Measurements from ENCODE around the gene NDUFAF2. TPM values are rescaled to one million over a fixed set of nuclear protein-coding genes. Genes with fewer than 3 reads are reported as not detected.

Gene NDUFAF2
- total RNA-seq, 5 donors from 2014 or later (not counting 1 experiment from before 2014, with no cell fraction given): 10.8 to 18.4 (median 18.0) TPM

- CTCF ChIA-PET: interaction anchor here in 1 of 2 donors (0.6 to 0.9 kb wide), 2 partner anchors 158 to 555 kb away, joined by 3 to 8 read pairs; no protein-coding TSS in a partner anchor
- Histone ChIP-seq H3K9me3 (no peaks in the 10 kb centered on the region), H3K4me1 (ENCODE audit: control insufficient read depth in 1 of 2, extremely low read depth in 1 of 2, insufficient read depth in 2 of 2, low read length in 2 of 2) (no peaks in the 10 kb centered on the region), H3K36me3 (ENCODE audit: control insufficient read depth in 2 of 2, extremely low read depth in 1 of 2, insufficient read depth in 1 of 2, low read length in 1 of 2) (peaks cover 0 to 7% of the 10 kb centered on the region in 2 donors), H3K27me3 (replicated peaks in 1 of 2; ENCODE audit: control insufficient read depth in 2 of 2, extremely low read depth in 1 of 2, insufficient read depth in 2 of 2, low read length in 1 of 2) (no peaks in the 10 kb centered on the region), H3K27ac (ENCODE audit: low read length) (no peak overlapping the region), H3K4me3 (ENCODE audit: control insufficient read depth in 1 of 2, extremely low read depth in 1 of 2, low read length in 1 of 2) (no peak overlapping the region)
- Mint-ChIP-seq H3K4me1 (no peaks in the 10 kb centered on the region), H3K27ac (no peak overlapping the region), H3K27me3 (no peaks in the 10 kb centered on the region), H3K4me3 (no peak overlapping the region), H3K9me3 (peaks cover 0 to 10% (median 5%) of the 10 kb centered on the region in 3 donors), H3K36me3 (peaks cover 45% of the 10 kb centered on the region)
- no CpG with 5 or more reads among the region's 2 CpGs for WGBS (ENCODE audit: insufficient coverage)
- no peak for DNase-seq
- no peak for ATAC-seq (replicated peaks in 1 of 4)
- POLR2A ChIA-PET: no interaction called here
These were observed 152.5 kb downstream of the NDUFAF2 start for GRCh38 chr5:61097465-61097864.

- ChIA-PET CTCF (no interaction called here), POLR2A (no interaction called here)
- WGBS (ENCODE audit: insufficient coverage): no CpG with 5 or more reads among the region's 1 CpG
- Histone ChIP-seq H3K27me3 (replicated peaks in 1 of 2; ENCODE audit: control insufficient read depth in 2 of 2, extremely low read depth in 1 of 2, insufficient read depth in 2 of 2, low read length in 1 of 2) (no peaks in the 10 kb centered on the region), H3K9me3 (no peaks in the 10 kb centered on the region), H3K4me1 (ENCODE audit: control insufficient read depth in 1 of 2, extremely low read depth in 1 of 2, insufficient read depth in 2 of 2, low read length in 2 of 2) (no peaks in the 10 kb centered on the region), H3K27ac (ENCODE audit: low read length) (no peak overlapping the region), H3K4me3 (ENCODE audit: control insufficient read depth in 1 of 2, extremely low read depth in 1 of 2, low read length in 1 of 2) (no peak overlapping the region), H3K36me3 (ENCODE audit: control insufficient read depth in 2 of 2, extremely low read depth in 1 of 2, insufficient read depth in 1 of 2, low read length in 1 of 2) (peaks cover 0 to 7% of the 10 kb centered on the region in 2 donors)
- H3K4me1 Mint-ChIP-seq: no peaks in the 10 kb centered on the region
- H3K9me3 Mint-ChIP-seq: peaks cover 0 to 10% (median 5%) of the 10 kb centered on the region in 3 donors
- no peak overlapping the region for H3K4me3 Mint-ChIP-seq
- ATAC-seq (replicated peaks in 1 of 4): no peak
- peaks cover 45% of the 10 kb centered on the region for H3K36me3 Mint-ChIP-seq
- H3K27me3 Mint-ChIP-seq: no peaks in the 10 kb centered on the region
- no peak overlapping the region for H3K27ac Mint-ChIP-seq
- DNase-seq: no peak
These were observed 153.4 kb downstream of the NDUFAF2 start for GRCh38 chr5:61098251-61098995.

GRCh38 chr5:61100437-61100836 is 155.4 kb downstream of the NDUFAF2 start:
- H3K27ac ChIP-seq (ENCODE audit: low read length): no peak overlapping the region
- no peak for ATAC-seq (replicated peaks in 1 of 4)
- H3K9me3 ChIP-seq: no peaks in the 10 kb centered on the region
- ChIA-PET CTCF (no interaction called here), POLR2A (no interaction called here)
- no peak overlapping the region for H3K4me3 ChIP-seq (ENCODE audit: control insufficient read depth in 1 of 2, extremely low read depth in 1 of 2, low read length in 1 of 2)
- Mint-ChIP-seq H3K9me3 (peaks cover 0 to 11% (median 5%) of the 10 kb centered on the region in 3 donors), H3K4me1 (no peaks in the 10 kb centered on the region), H3K27ac (no peak overlapping the region), H3K36me3 (peaks cover 53% of the 10 kb centered on the region), H3K27me3 (no peaks in the 10 kb centered on the region), H3K4me3 (no peak overlapping the region)
- no peaks in the 10 kb centered on the region for H3K4me1 ChIP-seq (ENCODE audit: control insufficient read depth in 1 of 2, extremely low read depth in 1 of 2, insufficient read depth in 2 of 2, low read length in 2 of 2)
- no peaks in the 10 kb centered on the region for H3K27me3 ChIP-seq (replicated peaks in 1 of 2; ENCODE audit: control insufficient read depth in 2 of 2, extremely low read depth in 1 of 2, insufficient read depth in 2 of 2, low read length in 1 of 2)
- WGBS (ENCODE audit: insufficient coverage): 74% methylated on average over 2 of the region's 4 CpGs
- no peak for DNase-seq
- H3K36me3 ChIP-seq (ENCODE audit: control insufficient read depth in 2 of 2, extremely low read depth in 1 of 2, insufficient read depth in 1 of 2, low read length in 1 of 2): peaks cover 0 to 7% of the 10 kb centered on the region in 2 donors

- H3K27me3 ChIP-seq (replicated peaks in 1 of 2; ENCODE audit: control insufficient read depth in 2 of 2, extremely low read depth in 1 of 2, insufficient read depth in 2 of 2, low read length in 1 of 2): no peaks in the 10 kb centered on the region
- H3K4me1 ChIP-seq (ENCODE audit: control insufficient read depth in 1 of 2, extremely low read depth in 1 of 2, insufficient read depth in 2 of 2, low read length in 2 of 2): no peaks in the 10 kb centered on the region
- CTCF ChIA-PET: interaction anchor here (0.6 to 0.7 kb wide), 2 partner anchors 548 to 566 kb away, joined by 3 read pairs; no protein-coding TSS in a partner anchor
- peaks cover 47% of the 10 kb centered on the region for H3K36me3 Mint-ChIP-seq
- H3K4me1 Mint-ChIP-seq: peaks cover 0 to 7% (median 0%) of the 10 kb centered on the region in 3 donors
- ATAC-seq (replicated peaks in 1 of 4): no peak
- H3K4me3 ChIP-seq (ENCODE audit: control insufficient read depth in 1 of 2, extremely low read depth in 1 of 2, low read length in 1 of 2): no peak overlapping the region
- no peak overlapping the region for H3K4me3 Mint-ChIP-seq
- no peaks in the 10 kb centered on the region for H3K36me3 ChIP-seq (ENCODE audit: control insufficient read depth in 2 of 2, extremely low read depth in 1 of 2, insufficient read depth in 1 of 2, low read length in 1 of 2)
- POLR2A ChIA-PET: no interaction called here
- DNase-seq: no peak
- WGBS (ENCODE audit: insufficient coverage): 71% methylated on average over 1 of the region's 1 CpG
- H3K9me3 ChIP-seq: no peaks in the 10 kb centered on the region
- H3K27ac ChIP-seq (ENCODE audit: low read length): no peak overlapping the region
- H3K27ac Mint-ChIP-seq: no peak overlapping the region
- H3K27me3 Mint-ChIP-seq: no peaks in the 10 kb centered on the region
- H3K9me3 Mint-ChIP-seq: peaks cover 2 to 23% (median 10%) of the 10 kb centered on the region in 3 donors
These were observed 169.4 kb downstream of the NDUFAF2 start for GRCh38 chr5:61114441-61114840.

GRCh38 chr5:61115968-61116367 is 171.0 kb downstream of the NDUFAF2 start:
- ChIA-PET CTCF (no interaction called here), POLR2A (interaction anchor here in 1 of 2 donors (0.5 kb wide), 1 partner anchor 198 kb away, joined by 3 read pairs; no protein-coding TSS in a partner anchor)
- ATAC-seq (replicated peaks in 1 of 4) (no peak), DNase-seq (no peak)
- no peaks in the 10 kb centered on the region for H3K9me3 ChIP-seq
- no CpG with 5 or more reads among the region's 3 CpGs for WGBS (ENCODE audit: insufficient coverage)
- H3K27me3 ChIP-seq (replicated peaks in 1 of 2; ENCODE audit: control insufficient read depth in 2 of 2, extremely low read depth in 1 of 2, insufficient read depth in 2 of 2, low read length in 1 of 2): no peaks in the 10 kb centered on the region
- Mint-ChIP-seq H3K9me3 (peaks cover 0 to 23% (median 10%) of the 10 kb centered on the region in 3 donors), H3K4me3 (no peak overlapping the region), H3K4me1 (peaks cover 0 to 4% (median 0%) of the 10 kb centered on the region in 3 donors), H3K27ac (no peak overlapping the region), H3K36me3 (peaks cover 34% of the 10 kb centered on the region), H3K27me3 (no peaks in the 10 kb centered on the region)
- no peaks in the 10 kb centered on the region for H3K36me3 ChIP-seq (ENCODE audit: control insufficient read depth in 2 of 2, extremely low read depth in 1 of 2, insufficient read depth in 1 of 2, low read length in 1 of 2)
- H3K4me3 ChIP-seq (ENCODE audit: control insufficient read depth in 1 of 2, extremely low read depth in 1 of 2, low read length in 1 of 2): no peak overlapping the region
- H3K27ac ChIP-seq (ENCODE audit: low read length): no peak overlapping the region
- H3K4me1 ChIP-seq (ENCODE audit: control insufficient read depth in 1 of 2, extremely low read depth in 1 of 2, insufficient read depth in 2 of 2, low read length in 2 of 2): no peaks in the 10 kb centered on the region

- no peak for DNase-seq
- no CpG with 5 or more reads among the region's 1 CpG for WGBS (ENCODE audit: insufficient coverage)
- ChIA-PET POLR2A (no interaction called here), CTCF (no interaction called here)
- Histone ChIP-seq H3K4me3 (ENCODE audit: control insufficient read depth in 1 of 2, extremely low read depth in 1 of 2, low read length in 1 of 2) (no peak overlapping the region), H3K36me3 (ENCODE audit: control insufficient read depth in 2 of 2, extremely low read depth in 1 of 2, insufficient read depth in 1 of 2, low read length in 1 of 2) (no peaks in the 10 kb centered on the region), H3K27ac (ENCODE audit: low read length) (no peak overlapping the region), H3K9me3 (no peaks in the 10 kb centered on the region), H3K27me3 (replicated peaks in 1 of 2; ENCODE audit: control insufficient read depth in 2 of 2, extremely low read depth in 1 of 2, insufficient read depth in 2 of 2, low read length in 1 of 2) (no peaks in the 10 kb centered on the region), H3K4me1 (ENCODE audit: control insufficient read depth in 1 of 2, extremely low read depth in 1 of 2, insufficient read depth in 2 of 2, low read length in 2 of 2) (no peaks in the 10 kb centered on the region)
- Mint-ChIP-seq H3K4me1 (peaks cover 0 to 2% (median 0%) of the 10 kb centered on the region in 3 donors), H3K36me3 (peaks cover 26% of the 10 kb centered on the region), H3K27me3 (no peaks in the 10 kb centered on the region), H3K27ac (no peak overlapping the region), H3K4me3 (no peak overlapping the region), H3K9me3 (peaks cover 2 to 6% (median 5%) of the 10 kb centered on the region in 3 donors)
- no peak for ATAC-seq (replicated peaks in 1 of 4)
These were observed 174.1 kb downstream of the NDUFAF2 start for GRCh38 chr5:61119066-61119465.

Data from T-cell (primary cell).